Cortex of kidney (tissue), 1 donor: ENCODE results near the gene USH1C.

Experiments
- DNase-seq: peaks from one replicate; lab custom pipeline; 2025; lab: John Stamatoyannopoulos, UW

The USH1C gene

GRCh38 chr11:17471501-17471900, 72.7 kb downstream of the USH1C start:
- DNase-seq = no peak

- DNase-seq = no peak
These were observed 74.2 kb downstream of the USH1C start for GRCh38 chr11:17469998-17470397.

GRCh38 chr11:17468122-17468521, 76.1 kb downstream of the USH1C start:
- no peak for DNase-seq

- DNase-seq = no peak
These were observed 80.6 kb downstream of the USH1C start for GRCh38 chr11:17463546-17464174.

GRCh38 chr11:17462940-17463339, 81.3 kb downstream of the USH1C start:
- no peak for DNase-seq

GRCh38 chr11:17460406-17460805, 83.8 kb downstream of the USH1C start:
- DNase-seq = no peak

- DNase-seq = no peak
These were observed 84.8 kb downstream of the USH1C start for GRCh38 chr11:17459236-17459896.

GRCh38 chr11:17458268-17458667, 85.9 kb downstream of the USH1C start:
- no peak for DNase-seq

- no peak for DNase-seq
These were observed 86.6 kb downstream of the USH1C start for GRCh38 chr11:17457396-17458173.

- no peak for DNase-seq
These were observed 91.5 kb downstream of the USH1C start for GRCh38 chr11:17452668-17453067.

- DNase-seq = no peak
These were observed 95.1 kb downstream of the USH1C start for GRCh38 chr11:17449158-17449557.

- DNase-seq = no peak
These were observed 97.7 kb downstream of the USH1C start for GRCh38 chr11:17446482-17446881.

- DNase-seq = no peak
These were observed 98.9 kb downstream of the USH1C start for GRCh38 chr11:17445240-17445795.

- DNase-seq = no peak
These were observed 100.1 kb downstream of the USH1C start for GRCh38 chr11:17443926-17444690.
